Measurements from ENCODE around the gene CANT1. TPM values are rescaled to one million over a fixed set of nuclear protein-coding genes. Genes with fewer than 3 reads are reported as not detected.

Gene CANT1
- total RNA-seq, 1 experiment from 2014 or later: 33.0 TPM

- no peak overlapping the region for H4K91ac ChIP-seq (ENCODE audit: insufficient read length, low read depth, low read length)
- H3K27ac Mint-ChIP-seq: no peak overlapping the region
- 0 out of 2 replicates have a peak, but pooled peaks cover 2% of the 10 kb centered on the region for H3K79me2 ChIP-seq (ENCODE audit: insufficient read depth, low read length)
- H3K9ac ChIP-seq (ENCODE audit: extremely low read depth, insufficient read length, low read length): no peak overlapping the region
- H3K4me1 ChIP-seq (ENCODE audit: insufficient read depth, low read length): no peaks in the 10 kb centered on the region
- H3K27me3 ChIP-seq (ENCODE audit: insufficient read depth, low read length): peaks cover 11% of the 10 kb centered on the region
- H4K5ac ChIP-seq (ENCODE audit: insufficient read length, low read depth, low read length): no peak overlapping the region
- H2AFZ ChIP-seq (ENCODE audit: low read length): no peak overlapping the region
- H3K4me1 Mint-ChIP-seq: no peaks in the 10 kb centered on the region
- TF ChIP-seq CTCF (conservative IDR thresholded peaks at IDR 0.05): no peak
- H3K27me3 Mint-ChIP-seq (ENCODE audit: low read depth): peaks cover 73% of the 10 kb centered on the region
- no peak overlapping the region for H3K23ac ChIP-seq (ENCODE audit: insufficient read length, low read depth, low read length)
- no peaks in the 10 kb centered on the region for H3K79me1 ChIP-seq (ENCODE audit: insufficient read depth, low read depth, low read length, poor library complexity, severe bottlenecking)
- no peak overlapping the region for H2AK5ac ChIP-seq (ENCODE audit: insufficient read length, low read length)
- peaks cover 5 to 57% (median 23%) of the 10 kb centered on the region in 3 experiments; a peak in 6 of 7 replicates for H3K36me3 Mint-ChIP-seq (ENCODE audit: insufficient read depth in 1 of 3, low read depth in 3 of 3)
- no CpG with 5 or more reads among the region's 17 CpGs for WGBS (ENCODE audit: extremely low coverage, insufficient read length, low lambda C conversion rate)
- no peaks in the 10 kb centered on the region for H3K9me3 ChIP-seq (ENCODE audit: control insufficient read depth, low read depth, low read length)
- no peak overlapping the region for H3K14ac ChIP-seq (ENCODE audit: insufficient read depth, low read length)
- H3T11ph ChIP-seq (ENCODE audit: low read length): no peak overlapping the region
- no peaks in the 10 kb centered on the region for H4K20me1 ChIP-seq (ENCODE audit: control insufficient read depth, insufficient read depth, insufficient read length)
- no peak overlapping the region for H3K4me2 ChIP-seq (ENCODE audit: insufficient read depth, insufficient read length, low read length)
- no peaks in the 10 kb centered on the region for H3K23me2 ChIP-seq (ENCODE audit: insufficient read length, low read depth, low read length, poor library complexity, severe bottlenecking)
- H4K8ac ChIP-seq (replicated peaks; ENCODE audit: insufficient read length, low read depth, low read length): no peak overlapping the region
- no peak overlapping the region; a peak in 1 of 5 replicates for H3K4me3 Mint-ChIP-seq
- no peak overlapping the region for H3K18ac ChIP-seq (ENCODE audit: insufficient read length, low read depth, low read length)
- no peak overlapping the region for H3K56ac ChIP-seq (ENCODE audit: insufficient read length, low read depth, low read length)
- no peak overlapping the region for H2BK120ac ChIP-seq (ENCODE audit: low read depth, low read length, poor library complexity, severe bottlenecking)
- H3K4ac ChIP-seq (ENCODE audit: low read depth, low read length): no peak overlapping the region
- H2BK20ac ChIP-seq (ENCODE audit: low read depth, low read length, poor library complexity, severe bottlenecking): no peak overlapping the region
- H3K27ac ChIP-seq (ENCODE audit: insufficient read length, low read depth, low read length): no peak overlapping the region
- no peak for DNase-seq
- no peak overlapping the region for H2BK5ac ChIP-seq (ENCODE audit: insufficient read length, low read length)
- no peak overlapping the region for H2BK15ac ChIP-seq (ENCODE audit: low read depth, low read length)
- no peaks in the 10 kb centered on the region for H3K9me3 Mint-ChIP-seq
- H2BK12ac ChIP-seq (ENCODE audit: insufficient read length, low read depth, low read length): no peak overlapping the region
Observed at GRCh38 chr17:78999056-78999768, 10.4 kb downstream of the CANT1 start.
